OCI-LY1 (cell line): Measurements from ENCODE around the gene HEMGN.

ENCODE experiments used
- H2AFZ ChIP-seq: fragments of 200-600 bp; sonication (generic), shearing (Covaris generic); 2 replicates; pipeline ENCODE4 v1.6.0; 2014; ENCODE audit warnings: antibody characterized with exemption, mild to moderate bottlenecking, low read length
- H3F3A ChIP-seq: fragments of 200-600 bp; sonication (generic), shearing (Covaris generic); 2 replicates; pipeline ENCODE4 v1.6.0; 2014; ENCODE audit warnings: mild to moderate bottlenecking, antibody characterized with exemption, low read length, moderate library complexity; ENCODE audit not compliant: insufficient read depth
- H3K27ac ChIP-seq: fragments of 200-600 bp; sonication (generic); 2 replicates; pipeline ENCODE4 v1.5.1; 2014; ENCODE audit warnings: low read length, mixed run types, mild to moderate bottlenecking, low read depth; ENCODE audit not compliant: poor library complexity, severe bottlenecking
- H3K27me3 ChIP-seq: fragments of 200-600 bp; sonication (generic); 2 replicates; pipeline ENCODE4 v1.6.0; 2014; ENCODE audit warnings: antibody characterized with exemption, mild to moderate bottlenecking, low read length, moderate library complexity; ENCODE audit not compliant: insufficient read depth
- H3K36me3 ChIP-seq: fragments of 200-600 bp; sonication (generic); 2 replicates; pipeline ENCODE4 v1.6.1; 2014; ENCODE audit warnings: mild to moderate bottlenecking, antibody characterized with exemption, low read length, moderate library complexity, mixed read lengths; ENCODE audit not compliant: insufficient read depth
- H3K4me1 ChIP-seq: fragments of 200-600 bp; sonication (generic); 2 replicates; pipeline ENCODE4 v1.5.1; 2014; ENCODE audit warnings: mild to moderate bottlenecking, low read length, moderate library complexity; ENCODE audit not compliant: insufficient read depth, severe bottlenecking
- H3K4me2 ChIP-seq: fragments of 200-600 bp; sonication (generic), shearing (Covaris generic); 2 replicates; pipeline ENCODE4 v1.6.1; 2014; ENCODE audit warnings: low read length
- H3K4me3 ChIP-seq: fragments of 200-600 bp; sonication (generic); 2 replicates; pipeline ENCODE4 v1.5.1; 2014; ENCODE audit warnings: low read length, low read depth, mild to moderate bottlenecking, mixed read lengths; ENCODE audit not compliant: poor library complexity, severe bottlenecking
- H3K79me2 ChIP-seq: fragments of 200-600 bp; shearing (Covaris generic); 2 replicates; pipeline ENCODE4 v1.6.1; 2016; ENCODE audit warnings: mixed run types, low read length, mixed read lengths; ENCODE audit not compliant: insufficient read depth
- H3K9ac ChIP-seq: fragments of 200-600 bp; sonication (generic), shearing (Covaris generic); 2 replicates; pipeline ENCODE4 v1.6.1; 2014; ENCODE audit warnings: mild to moderate bottlenecking, low read length, mixed read lengths
- H3K9me2 ChIP-seq: fragments of 200-600 bp; sonication (generic), shearing (Covaris generic); 2 replicates; pipeline ENCODE4 v1.6.1; 2014; ENCODE audit warnings: low read depth, mild to moderate bottlenecking, low read length, mixed read lengths
- H3K9me3 ChIP-seq: fragments of 200-600 bp; shearing (Covaris generic); 2 replicates; pipeline ENCODE4 v1.6.1; 2014; ENCODE audit warnings: low read length, mixed read lengths
- H4K20me1 ChIP-seq: fragments of 200-600 bp; sonication (generic), shearing (Covaris generic); 2 replicates; pipeline ENCODE4 v1.6.0; 2016; ENCODE audit warnings: mild to moderate bottlenecking, low read length; ENCODE audit not compliant: insufficient read depth
- CTCF ChIP-seq: fragments of 200-600 bp; sonication (generic), shearing (Covaris generic); IDR thresholded peaks from 2 replicates; pipeline ENCODE4 v1.5.1; 2017; ENCODE audit warnings: mild to moderate bottlenecking, antibody characterized with exemption, low read length, moderate library complexity, mixed read lengths
- EZH2 ChIP-seq: fragments of 200-600 bp; sonication (generic), shearing (Covaris generic); IDR thresholded peaks from 2 replicates; pipeline ENCODE4 v1.8.0; 2017; ENCODE audit warnings: borderline replicate concordance, mixed run types, mild to moderate bottlenecking, antibody characterized with exemption, low read length, moderate library complexity, mixed read lengths

The HEMGN gene

DNA sequence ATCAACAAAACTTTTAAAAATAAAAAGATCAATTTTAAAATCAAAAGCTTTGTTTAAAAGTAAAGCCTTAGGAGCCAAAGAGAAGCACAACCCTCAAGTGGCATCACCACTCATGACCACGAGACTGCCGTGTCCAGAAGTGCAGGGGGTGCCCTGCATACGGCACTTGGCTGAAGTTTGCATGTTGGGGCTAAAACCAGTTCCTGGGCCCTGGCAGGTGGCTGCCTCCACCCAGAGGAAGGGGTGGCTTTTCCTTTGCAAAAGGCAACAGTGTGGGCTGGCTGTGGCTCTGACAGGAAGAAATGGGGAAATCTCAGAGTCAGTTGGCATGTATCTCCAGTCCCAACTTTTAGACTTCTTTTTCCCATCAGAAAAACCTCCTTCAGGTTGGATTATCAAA lies 30.9 kb downstream of the HEMGN start:
- Histone ChIP-seq H3F3A (no peaks in the 10 kb centered on the region), H3K4me1 (peaks cover 13% of the 10 kb centered on the region), H3K27me3 (no peaks in the 10 kb centered on the region), H3K9ac (no peak overlapping the region), H3K9me2 (no peaks in the 10 kb centered on the region), H3K36me3 (peaks cover 47% of the 10 kb centered on the region; the same call in 1 of the 2 replicates), H4K20me1 (no peaks in the 10 kb centered on the region), H3K79me2 (no peaks in the 10 kb centered on the region), H3K9me3 (no peaks in the 10 kb centered on the region), H3K4me2 (no peak overlapping the region), H3K4me3 (no peak overlapping the region), H2AFZ (no peak overlapping the region), H3K27ac (no peak overlapping the region)
- TF ChIP-seq EZH2 (no peak), CTCF (no peak)

DNA sequence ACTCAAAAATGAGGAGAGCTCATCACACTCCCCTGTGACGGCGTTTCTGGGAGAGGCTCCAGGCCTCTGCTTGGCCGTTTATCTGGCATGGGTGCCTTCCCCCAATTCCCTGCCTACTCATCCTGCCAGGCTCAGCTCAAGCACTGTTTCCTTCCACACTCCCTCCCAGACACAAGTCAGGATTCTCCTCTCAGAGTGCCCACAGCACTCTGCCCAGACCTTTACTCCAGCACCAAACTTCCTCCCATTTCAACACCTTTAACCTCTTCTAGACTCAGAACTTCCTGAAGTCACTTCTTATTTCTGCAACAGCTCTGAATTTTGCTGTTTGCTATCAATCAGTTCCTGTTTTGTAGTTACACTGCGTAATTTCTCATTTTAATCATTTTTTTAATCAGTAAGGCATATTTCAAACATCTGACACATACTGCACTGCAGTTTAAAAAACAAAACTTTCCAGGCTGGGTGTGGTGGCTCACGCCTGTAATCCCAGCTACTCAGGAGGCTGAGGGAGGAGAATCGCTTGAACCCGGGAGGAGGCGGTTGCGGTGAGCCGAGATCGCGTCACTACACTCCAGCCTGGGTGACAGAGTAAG lies 31.6 kb downstream of the HEMGN start:
- H4K20me1 ChIP-seq: no peaks in the 10 kb centered on the region
- peaks cover 40% of the 10 kb centered on the region; the same call in 1 of the 2 replicates for H3K36me3 ChIP-seq
- H3K9me2 ChIP-seq: no peaks in the 10 kb centered on the region
- H3K4me2 ChIP-seq: no peak overlapping the region
- peaks cover 13% of the 10 kb centered on the region for H3K4me1 ChIP-seq
- H3K4me3 ChIP-seq: no peak overlapping the region
- H3K79me2 ChIP-seq: no peaks in the 10 kb centered on the region
- no peaks in the 10 kb centered on the region for H3F3A ChIP-seq
- H3K27me3 ChIP-seq: no peaks in the 10 kb centered on the region
- no peak overlapping the region for H3K9ac ChIP-seq
- TF ChIP-seq CTCF: no peak
- no peak for TF ChIP-seq EZH2
- no peaks in the 10 kb centered on the region for H3K9me3 ChIP-seq
- no peak overlapping the region for H2AFZ ChIP-seq
- no peak overlapping the region for H3K27ac ChIP-seq

DNA sequence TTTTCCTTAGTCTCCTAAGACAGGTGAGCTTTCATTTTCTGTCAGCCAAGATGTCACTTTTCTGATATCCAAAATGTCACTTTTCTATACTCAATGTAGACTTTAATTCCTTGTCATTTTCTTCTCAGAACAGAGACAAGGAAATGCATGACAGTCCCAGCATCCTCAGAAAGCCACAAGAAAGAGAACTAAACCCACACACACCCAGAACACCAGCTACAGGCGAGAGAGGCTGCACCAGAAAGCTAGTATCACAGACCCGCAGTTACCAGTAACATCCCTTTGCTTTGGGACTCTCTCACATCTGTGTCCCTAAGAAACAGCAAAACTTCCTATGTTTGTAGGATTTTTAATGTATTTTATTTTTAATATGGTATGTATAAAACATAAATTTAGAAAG lies 32.7 kb downstream of the HEMGN start:
- no peaks in the 10 kb centered on the region for H3F3A ChIP-seq
- no peaks in the 10 kb centered on the region for H4K20me1 ChIP-seq
- H3K4me2 ChIP-seq: no peak overlapping the region
- no peak overlapping the region for H3K27ac ChIP-seq
- no peaks in the 10 kb centered on the region for H3K9me2 ChIP-seq
- TF ChIP-seq EZH2 (no peak), CTCF (no peak)
- peaks cover 28% of the 10 kb centered on the region; the same call in 1 of the 2 replicates for H3K36me3 ChIP-seq
- peaks cover 13% of the 10 kb centered on the region for H3K4me1 ChIP-seq
- H3K79me2 ChIP-seq: no peaks in the 10 kb centered on the region
- no peaks in the 10 kb centered on the region for H3K9me3 ChIP-seq
- H3K4me3 ChIP-seq: no peak overlapping the region
- H3K27me3 ChIP-seq: no peaks in the 10 kb centered on the region
- no peak overlapping the region for H2AFZ ChIP-seq
- H3K9ac ChIP-seq: no peak overlapping the region
